Astrocyte (in vitro differentiated cells and primary cell): ENCODE measurements around the gene ASIC4. TPM values are rescaled to one million over a fixed set of nuclear protein-coding genes. Genes with fewer than 3 reads are reported as not detected.

ENCODE experiments used
- DNase-seq: peaks from one replicate; pipeline ENCODE4 v3.0.0-alpha.2; 2010; ENCODE audit warnings: low read depth
- FAIRE-seq: peaks from 2 replicates; lab custom pipeline; 2011; peaks lifted over from hg19 to GRCh38; lab: Jason Lieb, UNC
- H2AFZ ChIP-seq: 2 replicates; pipeline ENCODE4 v1.6.0; 2012; ENCODE audit warnings: low read depth, low read length, inconsistent platforms
- H3K27ac ChIP-seq: 2 replicates; pipeline ENCODE4 v1.5.1; 2011; ENCODE audit warnings: low read depth, low read length, inconsistent platforms
- H3K27me3 ChIP-seq: 2 replicates; pipeline ENCODE4 v1.6.0; 2011; ENCODE audit warnings: low read length, inconsistent platforms; ENCODE audit not compliant: insufficient read depth
- H3K36me3 ChIP-seq: 2 replicates; pipeline ENCODE4 v1.5.1; 2011; ENCODE audit warnings: low read length, inconsistent platforms; ENCODE audit not compliant: insufficient read depth
- H3K4me1 ChIP-seq: 2 replicates; pipeline ENCODE4 v1.5.1; 2011; ENCODE audit warnings: low read length, inconsistent platforms; ENCODE audit not compliant: insufficient read depth
- H3K4me2 ChIP-seq: 2 replicates; pipeline ENCODE4 v1.6.0; 2012; ENCODE audit warnings: low read length, inconsistent platforms
- H3K4me3 ChIP-seq: 2 replicates; pipeline ENCODE4 v1.5.1; 2011; ENCODE audit warnings: low read depth, mild to moderate bottlenecking, low read length, inconsistent platforms; ENCODE audit not compliant: insufficient read depth
- H3K79me2 ChIP-seq: 2 replicates; pipeline ENCODE4 v1.6.0; 2012; ENCODE audit warnings: mild to moderate bottlenecking, low read length, inconsistent platforms; ENCODE audit not compliant: insufficient read depth
- H3K9ac ChIP-seq: 2 replicates; pipeline ENCODE4 v1.6.0; 2012; ENCODE audit warnings: mild to moderate bottlenecking, low read length, inconsistent platforms
- H3K9me3 ChIP-seq: 2 replicates; pipeline ENCODE4 v1.5.1; 2012; ENCODE audit warnings: low read depth, mild to moderate bottlenecking, low read length, inconsistent platforms; ENCODE audit not compliant: insufficient read depth
- H4K20me1 ChIP-seq: 2 replicates; pipeline ENCODE4 v1.6.0; 2012; ENCODE audit warnings: low read length, inconsistent platforms; ENCODE audit not compliant: insufficient read depth
- H3K27ac Mint-ChIP-seq: one replicate; pipeline ENCODE4 v1.8.0; 2021; ENCODE audit warnings: mild to moderate bottlenecking, mixed read lengths; ENCODE audit not compliant: unreplicated experiment
- H3K27me3 Mint-ChIP-seq: one replicate; pipeline ENCODE4 v1.8.0; 2021; ENCODE audit warnings: low read depth, mixed read lengths; ENCODE audit not compliant: unreplicated experiment
- H3K36me3 Mint-ChIP-seq: one replicate; pipeline ENCODE4 v1.8.0; 2021; ENCODE audit warnings: low read depth, mixed read lengths; ENCODE audit not compliant: unreplicated experiment
- H3K4me1 Mint-ChIP-seq: one replicate; pipeline ENCODE4 v1.8.0; 2021; ENCODE audit warnings: low read depth, mixed read lengths; ENCODE audit not compliant: unreplicated experiment
- H3K4me3 Mint-ChIP-seq: one replicate; pipeline ENCODE4 v1.8.0; 2021; ENCODE audit warnings: mild to moderate bottlenecking, moderate library complexity, mixed read lengths; ENCODE audit not compliant: unreplicated experiment
- H3K9me3 Mint-ChIP-seq: one replicate; pipeline ENCODE4 v1.8.0; 2021; ENCODE audit warnings: mild to moderate bottlenecking, mixed read lengths; ENCODE audit not compliant: unreplicated experiment
- EZH2 ChIP-seq: IDR thresholded peaks from 2 replicates; pipeline ENCODE4 v1.6.1; 2012; ENCODE audit warnings: mild to moderate bottlenecking, low read length, inconsistent platforms; ENCODE audit not compliant: insufficient read depth
- microRNA-seq: library from miRNA; unstranded; fragments of <30 nt; microRNA quantifications from one replicate; pipeline ENCODE4 v1.2.0, GENCODE V29; 2020
- total RNA-seq: library from RNA; stranded (reverse); gene quantifications from 2 replicates; pipeline ENCODE4 v1.2.1, GENCODE V29; 2021
- TF ChIP-seq, protein P1 (sequence below): IDR thresholded peaks from 2 replicates; pipeline ENCODE4 v1.5.1; 2011; ENCODE audit warnings: low read depth, mild to moderate bottlenecking, inconsistent platforms, low read length, moderate library complexity; ENCODE audit not compliant: insufficient read depth

The ASIC4 gene
- total RNA-seq, 1 donor from 2014 or later, result 0.39 TPM

DNA sequence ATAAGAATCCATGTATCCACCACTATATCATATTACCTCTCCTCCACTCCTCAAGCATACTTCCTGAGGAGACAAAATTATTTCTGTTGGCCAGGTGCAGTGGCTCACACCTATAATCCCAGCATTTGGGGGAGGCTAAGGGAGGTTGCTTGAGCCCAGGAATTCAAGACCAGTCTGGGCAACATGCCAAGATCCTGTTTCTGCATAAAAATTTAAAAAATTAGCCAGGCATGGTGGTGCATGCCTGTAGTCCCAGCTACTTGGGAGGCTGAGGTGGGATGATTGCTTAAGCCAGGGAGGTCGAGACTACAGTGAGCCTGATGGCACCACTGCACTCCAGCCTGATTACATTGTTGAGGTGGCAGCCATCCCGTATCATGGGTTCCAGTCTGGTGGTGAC is 67.1 kb downstream of the ASIC4 start:
- Mint-ChIP-seq H3K4me3 (no peak overlapping the region), H3K4me1 (peaks cover 13% of the 10 kb centered on the region), H3K36me3 (no peaks in the 10 kb centered on the region), H3K9me3 (no peaks in the 10 kb centered on the region), H3K27ac (no peak overlapping the region), H3K27me3 (peaks cover 5% of the 10 kb centered on the region)
- Histone ChIP-seq H3K27ac (no peak overlapping the region), H3K4me3 (no peak overlapping the region), H2AFZ (no peak overlapping the region), H3K9me3 (no peaks in the 10 kb centered on the region), H3K4me2 (no peak overlapping the region), H3K9ac (no peak overlapping the region), H3K36me3 (no peaks in the 10 kb centered on the region), H3K79me2 (no peaks in the 10 kb centered on the region), H3K27me3 (peaks cover 15% of the 10 kb centered on the region), H4K20me1 (no peaks in the 10 kb centered on the region), H3K4me1 (peaks cover 7% of the 10 kb centered on the region)
- TF ChIP-seq, protein P1, sequence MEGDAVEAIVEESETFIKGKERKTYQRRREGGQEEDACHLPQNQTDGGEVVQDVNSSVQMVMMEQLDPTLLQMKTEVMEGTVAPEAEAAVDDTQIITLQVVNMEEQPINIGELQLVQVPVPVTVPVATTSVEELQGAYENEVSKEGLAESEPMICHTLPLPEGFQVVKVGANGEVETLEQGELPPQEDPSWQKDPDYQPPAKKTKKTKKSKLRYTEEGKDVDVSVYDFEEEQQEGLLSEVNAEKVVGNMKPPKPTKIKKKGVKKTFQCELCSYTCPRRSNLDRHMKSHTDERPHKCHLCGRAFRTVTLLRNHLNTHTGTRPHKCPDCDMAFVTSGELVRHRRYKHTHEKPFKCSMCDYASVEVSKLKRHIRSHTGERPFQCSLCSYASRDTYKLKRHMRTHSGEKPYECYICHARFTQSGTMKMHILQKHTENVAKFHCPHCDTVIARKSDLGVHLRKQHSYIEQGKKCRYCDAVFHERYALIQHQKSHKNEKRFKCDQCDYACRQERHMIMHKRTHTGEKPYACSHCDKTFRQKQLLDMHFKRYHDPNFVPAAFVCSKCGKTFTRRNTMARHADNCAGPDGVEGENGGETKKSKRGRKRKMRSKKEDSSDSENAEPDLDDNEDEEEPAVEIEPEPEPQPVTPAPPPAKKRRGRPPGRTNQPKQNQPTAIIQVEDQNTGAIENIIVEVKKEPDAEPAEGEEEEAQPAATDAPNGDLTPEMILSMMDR, result no peak
- no peak for TF ChIP-seq EZH2
- DNase-seq (no peak), FAIRE-seq (no peak)

Small RNA genes within 50 kb of the gene (microRNA-seq; reads per million reads assigned to microRNA genes)
- 1.9 reads per million for gene MIR3132

Other genes with a start within 250 kb of the ASIC4 start
- gene DNAJB2, start 235.1 kb upstream of the ASIC4 start, total RNA-seq, result 49.7 and 53.9 TPM in 2 replicates
- gene PTPRN, start 205.1 kb upstream of the ASIC4 start, total RNA-seq, result 76.6 and 88.2 TPM in 2 replicates
- gene RESP18, start 181.7 kb upstream of the ASIC4 start, total RNA-seq, result not detected in 2 replicates
- gene DNPEP, start 126.6 kb upstream of the ASIC4 start, total RNA-seq, result 44.8 and 53.9 TPM in 2 replicates
- 5.2 and 5.4 TPM in 2 replicates for gene DES, start 96.1 kb upstream of the ASIC4 start, total RNA-seq
- gene SPEG, start 79.6 kb upstream of the ASIC4 start, total RNA-seq, result 71.2 and 76.1 TPM in 2 replicates
- gene GMPPA, start 15.6 kb upstream of the ASIC4 start, total RNA-seq, result 49.5 and 55.3 TPM in 2 replicates
- 151 and 163 TPM in 2 replicates for gene CHPF, start 29.3 kb downstream of the ASIC4 start, total RNA-seq
- gene TMEM198, start 29.5 kb downstream of the ASIC4 start, total RNA-seq, result 3.8 TPM in 2 replicates
- 77.5 and 88.1 TPM in 2 replicates for gene OBSL1, start 57.1 kb downstream of the ASIC4 start, total RNA-seq
- 0.52 and 0.99 TPM in 2 replicates for gene INHA, start 57.8 kb downstream of the ASIC4 start, total RNA-seq
- gene STK11IP, start 83.4 kb downstream of the ASIC4 start, total RNA-seq, result 24.9 TPM in 2 replicates
- 10.9 and 11.2 TPM in 2 replicates for gene SLC4A3, start 113.1 kb downstream of the ASIC4 start, total RNA-seq